Skeletal muscle tissue (tissue), 4 donors: ENCODE results near the gene KIF21B. TPM values are rescaled to one million over a fixed set of nuclear protein-coding genes. Genes with fewer than 3 reads are reported as not detected.

Experiments
- H3K27ac ChIP-seq: one replicate; pipeline ENCODE4 v1.7.0; 2013; ENCODE audit warnings: mild to moderate bottlenecking, low read depth, low read length, inconsistent platforms
- H3K27me3 ChIP-seq, 3 donors: one replicate each; pipeline ENCODE4 v1.7.0; 2013; ENCODE audit warnings: low read length in 3 of 3; ENCODE audit not compliant: control insufficient read depth in 3 of 3, insufficient read depth in 3 of 3
- H3K36me3 ChIP-seq, 3 donors: one replicate each; pipeline ENCODE4 v1.7.0; 2013; ENCODE audit warnings: low read length in 3 of 3; ENCODE audit not compliant: control insufficient read depth in 3 of 3, insufficient read depth in 3 of 3
- H3K4me1 ChIP-seq, 3 donors: one replicate each; pipeline ENCODE4 v1.7.0; 2013; ENCODE audit warnings: low read length in 3 of 3, mild to moderate bottlenecking in 3 of 3; ENCODE audit not compliant: control insufficient read depth in 3 of 3, insufficient read depth in 3 of 3
- H3K4me3 ChIP-seq, 3 donors: one replicate each; pipeline ENCODE4 v1.7.0; 2013; ENCODE audit warnings: low read length in 3 of 3
- H3K9ac ChIP-seq, 3 donors: one replicate each; pipeline ENCODE4 v1.7.0; 2013; ENCODE audit warnings: low read length in 3 of 3, mild to moderate bottlenecking in 3 of 3, moderate library complexity in 2 of 3, low read depth in 1 of 3
- H3K9me3 ChIP-seq, 3 donors: one replicate each; pipeline ENCODE4 v1.7.0; 2013; ENCODE audit warnings: low read length in 3 of 3; ENCODE audit not compliant: control insufficient read depth in 3 of 3
- total RNA-seq: library from RNA; depleted of rRNA; stranded (reverse); fragments of >200 nt; gene quantifications from one replicate; pipeline ENCODE4 v1.2.3, GENCODE V29; 2014
- donor health status: Osteomylitis.

KIF21B gene
- total RNA-seq, 1 donor from 2014 or later = 1.0 TPM

GRCh38 chr1:200988693-200989092 lies 34.8 kb downstream of the KIF21B start:
- Histone ChIP-seq H3K4me3 (no peak overlapping the region), H3K9me3 (no peaks in the 10 kb centered on the region), H3K27me3 (no peaks in the 10 kb centered on the region), H3K36me3 (no peaks in the 10 kb centered on the region), H3K4me1 (no peaks in the 10 kb centered on the region), H3K9ac (no peak overlapping the region), H3K27ac (no peak overlapping the region)

- Histone ChIP-seq H3K4me3 (no peak overlapping the region), H3K9ac (no peak overlapping the region), H3K4me1 (no peaks in the 10 kb centered on the region), H3K27ac (no peak overlapping the region), H3K9me3 (no peaks in the 10 kb centered on the region), H3K36me3 (no peaks in the 10 kb centered on the region), H3K27me3 (no peaks in the 10 kb centered on the region)
These were observed 38.0 kb downstream of the KIF21B start for GRCh38 chr1:200985481-200985880.

- Histone ChIP-seq H3K9ac (no peak overlapping the region), H3K36me3 (no peaks in the 10 kb centered on the region), H3K4me3 (no peak overlapping the region), H3K4me1 (no peaks in the 10 kb centered on the region), H3K9me3 (no peaks in the 10 kb centered on the region), H3K27me3 (no peaks in the 10 kb centered on the region), H3K27ac (no peak overlapping the region)
These were observed 40.4 kb downstream of the KIF21B start for GRCh38 chr1:200983035-200983561.

- H3K4me1 ChIP-seq = no peaks in the 10 kb centered on the region
- no peak overlapping the region for H3K9ac ChIP-seq
- H3K27me3 ChIP-seq = no peaks in the 10 kb centered on the region
- H3K27ac ChIP-seq = no peak overlapping the region
- H3K9me3 ChIP-seq = no peaks in the 10 kb centered on the region
- H3K4me3 ChIP-seq = no peak overlapping the region
- no peaks in the 10 kb centered on the region for H3K36me3 ChIP-seq
These were observed 41.2 kb downstream of the KIF21B start for GRCh38 chr1:200982071-200982945.

GRCh38 chr1:200981278-200981677 lies 42.2 kb downstream of the KIF21B start:
- no peaks in the 10 kb centered on the region for H3K9me3 ChIP-seq
- H3K27me3 ChIP-seq = no peaks in the 10 kb centered on the region
- no peaks in the 10 kb centered on the region for H3K4me1 ChIP-seq
- no peak overlapping the region for H3K27ac ChIP-seq
- no peak overlapping the region for H3K4me3 ChIP-seq
- no peaks in the 10 kb centered on the region for H3K36me3 ChIP-seq
- H3K9ac ChIP-seq = no peak overlapping the region

GRCh38 chr1:200980873-200981272 lies 42.6 kb downstream of the KIF21B start:
- no peaks in the 10 kb centered on the region for H3K9me3 ChIP-seq
- no peaks in the 10 kb centered on the region for H3K4me1 ChIP-seq
- H3K9ac ChIP-seq = no peak overlapping the region
- no peaks in the 10 kb centered on the region for H3K27me3 ChIP-seq
- no peaks in the 10 kb centered on the region for H3K36me3 ChIP-seq
- H3K27ac ChIP-seq = no peak overlapping the region
- no peak overlapping the region for H3K4me3 ChIP-seq

GRCh38 chr1:200980452-200980772 lies 43.1 kb downstream of the KIF21B start:
- Histone ChIP-seq H3K9me3 (no peaks in the 10 kb centered on the region), H3K4me3 (no peak overlapping the region), H3K27me3 (no peaks in the 10 kb centered on the region), H3K36me3 (no peaks in the 10 kb centered on the region), H3K27ac (no peak overlapping the region), H3K9ac (no peak overlapping the region), H3K4me1 (no peaks in the 10 kb centered on the region)

- no peak overlapping the region for H3K4me3 ChIP-seq
- no peaks in the 10 kb centered on the region for H3K4me1 ChIP-seq
- H3K9ac ChIP-seq = no peak overlapping the region
- H3K27me3 ChIP-seq = no peaks in the 10 kb centered on the region
- no peaks in the 10 kb centered on the region for H3K36me3 ChIP-seq
- no peaks in the 10 kb centered on the region for H3K9me3 ChIP-seq
- H3K27ac ChIP-seq = no peak overlapping the region
These were observed 43.7 kb downstream of the KIF21B start for GRCh38 chr1:200979574-200980451.

- Histone ChIP-seq H3K27ac (no peak overlapping the region), H3K9me3 (no peaks in the 10 kb centered on the region), H3K27me3 (no peaks in the 10 kb centered on the region), H3K4me1 (no peaks in the 10 kb centered on the region), H3K4me3 (no peak overlapping the region), H3K9ac (no peak overlapping the region), H3K36me3 (no peaks in the 10 kb centered on the region)
These were observed 46.3 kb downstream of the KIF21B start for GRCh38 chr1:200977071-200977754.
